K562 (cell line): ENCODE data around the gene CCDC60. TPM values are rescaled to one million over a fixed set of nuclear protein-coding genes. Genes with fewer than 3 reads are reported as not detected.

Source experiments
- ATAC-seq: fragments of 200-7000 bp; cut with Tn5 transposase; 3 replicates; pipeline ENCODE4 v1.9.1; 2020; ENCODE audit warnings: moderate library complexity
- BruUV-seq: library from RNA; stranded (reverse); fragments of 400-500 nt; replicated peaks from 2 replicates; lab custom pipeline; 2021; lab: Mats Ljungman, UMichigan
- CTCF ChIA-PET: fragments of 300-600 bp; formaldehyde crosslinking; extraction: SDS; loops from one replicate; lab custom pipeline; 2021; ENCODE audit warnings: low intra/inter-chr PET ratio; lab: Yijun Ruan, JAX
- POLR2A ChIA-PET: fragments of 300-600, 350-650 bp; sonication (Branson Sonifier 250); formaldehyde crosslinking; extraction: SDS; loops from one replicate; lab custom pipeline; 2021; ENCODE audit warnings: antibody characterized with exemption, inconsistent platforms; lab: Yijun Ruan, JAX
- DNase-seq, 4 experiments: peaks; one replicate each; pipeline versions ENCODE4 v3.0.0 to v3.0.0-alpha.2; 2011 to 2018; ENCODE audit warnings: low spot score in 3 of 4, mixed read lengths in 3 of 4; ENCODE audit errors: extremely low read depth in 1 of 4
- FAIRE-seq: peaks from 2 replicates; lab custom pipeline; 2011; peaks lifted over from hg19 to GRCh38; lab: Jason Lieb, UNC
- H2AFZ ChIP-seq: 2 replicates; pipeline ENCODE4 v1.6.0; 2011; ENCODE audit warnings: low read depth, low read length, control low read depth, inconsistent platforms
- H3K27ac ChIP-seq: fragments of 200-600 bp; 3 replicates; pipeline ENCODE4 v1.8.0; 2011; ENCODE audit warnings: low read depth, mild to moderate bottlenecking, control low read depth, inconsistent platforms, low read length, moderate library complexity, mixed read lengths; ENCODE audit errors: extremely low read depth
- H3K27me3 ChIP-seq, 2 experiments: fragments of 300-600 bp in 1 of 2; 2 replicates in 1 of 2; 3 replicates in 1 of 2; pipeline versions ENCODE4 v1.6.0 to v1.8.0; 2011; ENCODE audit warnings: inconsistent platforms in 2 of 2, low read length in 2 of 2, mild to moderate bottlenecking in 1 of 2, mixed read lengths in 1 of 2, moderate library complexity in 1 of 2; ENCODE audit not compliant: control insufficient read depth in 2 of 2, insufficient read depth in 2 of 2
- H3K36me3 ChIP-seq: fragments of 300-600 bp; 3 replicates; pipeline ENCODE4 v1.8.0; 2011; ENCODE audit warnings: mild to moderate bottlenecking, low read length, inconsistent platforms; ENCODE audit not compliant: control insufficient read depth, insufficient read depth
- H3K4me1 ChIP-seq, 2 experiments: fragments of 200-600 bp in 1 of 2; replicated peaks in 1 of 2; 2 replicates in 1 of 2; 3 replicates in 1 of 2; pipeline versions ENCODE4 v1.5.1 to v1.8.0; 2011; ENCODE audit warnings: inconsistent platforms in 2 of 2, low read length in 2 of 2, mild to moderate bottlenecking in 1 of 2, mixed read lengths in 1 of 2, moderate library complexity in 1 of 2; ENCODE audit not compliant: control insufficient read depth in 2 of 2, insufficient read depth in 2 of 2
- H3K4me2 ChIP-seq: 2 replicates; pipeline ENCODE4 v1.6.1; 2011; ENCODE audit warnings: low read length, control low read depth, inconsistent platforms, mixed read lengths; ENCODE audit not compliant: insufficient read depth
- H3K4me3 ChIP-seq: fragments of 200-600 bp; sonication (generic), shearing (Covaris generic); 2 replicates; pipeline ENCODE4 v1.5.1; 2016; ENCODE audit warnings: control low read depth, inconsistent platforms
- H3K79me2 ChIP-seq: fragments of 200-600 bp; 3 replicates; pipeline ENCODE4 v1.8.0; 2011; ENCODE audit warnings: low read length, inconsistent platforms; ENCODE audit not compliant: control insufficient read depth, insufficient read depth
- H3K9ac ChIP-seq, 2 experiments: 2 replicates each; pipeline versions ENCODE4 v1.6.0 to v1.6.1; 2011; ENCODE audit warnings: low read depth in 2 of 2, low read length in 2 of 2, control low read depth in 1 of 2, inconsistent platforms in 1 of 2, mild to moderate bottlenecking in 1 of 2, mixed read lengths in 1 of 2; ENCODE audit not compliant: insufficient read depth in 1 of 2
- H3K9me1 ChIP-seq: one replicate; pipeline ENCODE4 v1.6.0; 2011; ENCODE audit warnings: inconsistent platforms, mild to moderate bottlenecking, low read length, moderate library complexity; ENCODE audit not compliant: control insufficient read depth, insufficient read depth
- H3K9me3 ChIP-seq: replicated peaks from 2 replicates; pipeline ENCODE4 v1.5.1; 2011; ENCODE audit warnings: low read depth, low read length, inconsistent platforms; ENCODE audit not compliant: control insufficient read depth, insufficient read depth
- H4K20me1 ChIP-seq: replicated peaks from 2 replicates; pipeline ENCODE4 v1.6.1; 2011; ENCODE audit warnings: low read length, inconsistent platforms, mixed read lengths; ENCODE audit not compliant: control insufficient read depth, insufficient read depth
- DIDO1 ChIP-seq: fragments of 450-650 bp; IDR thresholded peaks from 2 replicates; pipeline ENCODE4 v1.6.1; 2016; ENCODE audit warnings: low read depth, missing biosample characterization, missing genetic modification characterization
- DPF2 ChIP-seq: fragments of 450-650 bp; IDR thresholded peaks from 2 replicates; pipeline ENCODE4 v1.6.1; 2016
- RFX1 ChIP-seq: fragments of 450-650 bp; IDR thresholded peaks from 2 replicates; pipeline ENCODE4 v1.6.1; 2016; ENCODE audit warnings: mild to moderate bottlenecking, moderate library complexity
- THRA ChIP-seq: fragments of 450-650 bp; IDR thresholded peaks from 2 replicates; pipeline ENCODE4 v1.6.1; 2017; ENCODE audit warnings: mild to moderate bottlenecking, moderate library complexity
- ZBTB9 ChIP-seq: fragments of 450-650 bp; formaldehyde crosslinking; IDR thresholded peaks from 2 replicates; pipeline ENCODE4 v1.4.0; 2020; ENCODE audit warnings: mild to moderate bottlenecking, moderate library complexity
- ZKSCAN1 ChIP-seq: fragments of 150-350 bp; IDR thresholded peaks from 2 replicates; pipeline ENCODE4 v1.6.1; 2016; ENCODE audit warnings: low read depth, low read length
- ZNF398 ChIP-seq: fragments of 250-450 bp; sonication (Bioruptor Pico); IDR thresholded peaks from 2 replicates; pipeline ENCODE4 v1.8.0; 2021; ENCODE audit warnings: moderate library complexity, mild to moderate bottlenecking, inconsistent platforms
- in situ Hi-C: fragments of 300-500 bp; cut with MboI; formaldehyde crosslinking; loops from 4 replicates; pipeline ENCODE4 v1.15.0; 2018; ENCODE audit warnings: inconsistent platforms, mixed read lengths
- intact Hi-C: fragments of 100-400 bp; cut with micrococcal nuclease; formaldehyde crosslinking; loops from 2 replicates; pipeline ENCODE4 v1.14.2; 2022
- polyA plus RNA-seq, 8 experiments: library from polyadenylated mRNA; depleted of rRNA in 4 of 8; stranded (reverse) in 5 of 8; unstranded in 3 of 8; fragments of >200 nt; fragmentation: Nextera tagmentation in 2 of 8; fragmentation: Illumina TruSeq in 1 of 8; extraction: Ambion mirVana in 2 of 8; extraction: Trizol in 1 of 8; gene quantifications; 2 replicates each; pipeline versions ENCODE4 v1.2.1 to v1.2.3, GENCODE V29; 2011 to 2014; ENCODE audit warnings: inconsistent platforms in 1 of 8, missing spikeins in 1 of 8
- total RNA-seq, 7 experiments: library from RNA; depleted of rRNA in 6 of 7; stranded (reverse); fragments of >200 nt in 6 of 7; fragmentation: Illumina TruSeq in 2 of 7; extraction: Trizol in 2 of 7; gene quantifications; 2 replicates each; pipeline versions ENCODE4 v1.2.1 to v1.2.3, GENCODE V29; 2011 to 2021; ENCODE audit warnings: low replicate concordance in 1 of 7

The CCDC60 gene
- total and polyA plus RNA-seq, 9 of the 15 experiments (the other 6 are each of a cell fraction or from before 2014, with no cell fraction given), result not detected

GRCh38 chr12:119468296-119468695 is 133.8 kb downstream of the CCDC60 start:
- Histone ChIP-seq H3K27ac (no peak overlapping the region), H3K9me1 (no peaks in the 10 kb centered on the region), H3K36me3 (no peaks in the 10 kb centered on the region), H3K4me1 (no peaks in the 10 kb centered on the region), H3K79me2 (no peaks in the 10 kb centered on the region), H3K4me3 (no peak overlapping the region), H2AFZ (no peak overlapping the region)
- in situ Hi-C loops (no loop called here), intact Hi-C loops (no loop called here)
- ChIA-PET CTCF (no interaction called here), POLR2A (no interaction called here)
- no TSS peak for BruUV-seq
- DNase-seq, result no peak
- no peak for FAIRE-seq
- no peak for ATAC-seq
- TF ChIP-seq RFX1 (no peak), THRA (no peak), DIDO1 (tag) (no peak), ZBTB9 (CRISPR knock-in tag) (no peak), ZNF398 (no peak), ZKSCAN1 (no peak), DPF2 (no peak)
- TF ChIP-seq, all 486 proteins: peak for 0
- H4K20me1 ChIP-seq, result no peaks in the 10 kb centered on the region
- no peak overlapping the region for H3K9ac ChIP-seq
- no peaks in the 10 kb centered on the region for H3K27me3 ChIP-seq
- no peaks in the 10 kb centered on the region for H3K9me3 ChIP-seq
- no peak overlapping the region for H3K4me2 ChIP-seq
